Hepatocyte (in vitro differentiated cells): ENCODE measurements around the gene ZDHHC5. TPM values are rescaled to one million over a fixed set of nuclear protein-coding genes. Genes with fewer than 3 reads are reported as not detected.

ENCODE experiments used
- DNase-seq: peaks from one replicate; pipeline ENCODE4 v3.0.0-alpha.2; 2016; ENCODE audit warnings: low spot score
- H2AFZ ChIP-seq: fragments of 200-600 bp; sonication (generic); 2 replicates; pipeline ENCODE4 v1.6.0; 2016; ENCODE audit warnings: antibody characterized with exemption, mild to moderate bottlenecking
- H3K27ac ChIP-seq: fragments of 200-600 bp; sonication (generic); 2 replicates; pipeline ENCODE4 v1.5.1; 2016; ENCODE audit warnings: mild to moderate bottlenecking
- H3K27me3 ChIP-seq: fragments of 200-600 bp; sonication (generic); 2 replicates; pipeline ENCODE4 v1.6.1; 2016
- H3K36me3 ChIP-seq: fragments of 200-600 bp; sonication (generic); replicated peaks from 2 replicates; pipeline ENCODE4 v1.5.1; 2016; ENCODE audit warnings: low read depth; ENCODE audit not compliant: insufficient read depth
- H3K4me1 ChIP-seq: fragments of 200-600 bp; sonication (generic); 2 replicates; pipeline ENCODE4 v1.5.1; 2016; ENCODE audit warnings: mild to moderate bottlenecking, moderate library complexity; ENCODE audit not compliant: insufficient read depth
- H3K4me2 ChIP-seq: fragments of 200-600 bp; sonication (generic); 2 replicates; pipeline ENCODE4 v1.6.0; 2016
- H3K4me3 ChIP-seq: fragments of 200-600 bp; sonication (generic); 2 replicates; pipeline ENCODE4 v1.5.1; 2016; ENCODE audit warnings: mild to moderate bottlenecking
- H3K79me2 ChIP-seq: fragments of 200-600 bp; sonication (generic); 2 replicates; pipeline ENCODE4 v1.6.0; 2017; ENCODE audit warnings: mild to moderate bottlenecking
- H3K9me2 ChIP-seq: fragments of 200-600 bp; sonication (generic); replicated peaks from 2 replicates; pipeline ENCODE4 v1.6.0; 2017; ENCODE audit warnings: mild to moderate bottlenecking; ENCODE audit not compliant: insufficient read depth
- H3K9me3 ChIP-seq: fragments of 200-600 bp; sonication (generic); 2 replicates; pipeline ENCODE4 v1.5.1; 2016; ENCODE audit warnings: low read depth, mild to moderate bottlenecking
- H4K20me1 ChIP-seq: fragments of 200-600 bp; sonication (generic); 2 replicates; pipeline ENCODE4 v1.6.0; 2016; ENCODE audit warnings: mild to moderate bottlenecking; ENCODE audit not compliant: insufficient read depth, poor library complexity, severe bottlenecking
- CTCF ChIP-seq: fragments of 200-600 bp; sonication (generic); IDR thresholded peaks from 2 replicates; pipeline ENCODE4 v1.5.1; 2016; ENCODE audit warnings: antibody characterized with exemption, mild to moderate bottlenecking; ENCODE audit not compliant: poor library complexity
- EZH2 ChIP-seq: fragments of 200-600 bp; sonication (generic); IDR thresholded peaks from 2 replicates; pipeline ENCODE4 v1.6.1; 2016; ENCODE audit warnings: antibody characterized with exemption, mild to moderate bottlenecking, borderline replicate concordance
- EZH2phosphoT487 ChIP-seq: fragments of 200-600 bp; sonication (generic); IDR thresholded peaks from one replicate; pipeline ENCODE4 v1.6.1; 2018; ENCODE audit warnings: antibody characterized with exemption, mild to moderate bottlenecking, low read depth, moderate library complexity; ENCODE audit not compliant: unreplicated experiment, severe bottlenecking
- WGBS: methylation state at CpG from one replicate; pipeline ENCODE4 v1.1.6; 2016; ENCODE audit warnings: low lambda C conversion rate; ENCODE audit errors: missing lambda C conversion rate; 5-methylcytosine and 5-hydroxymethylcytosine counted together
- microRNA counts: library from miRNA; unstranded; fragments of <30 nt; microRNA quantifications from one replicate; lab custom pipeline; 2017
- microRNA-seq: library from miRNA; unstranded; fragments of <30 nt; microRNA quantifications from one replicate; pipeline ENCODE4, GENCODE V29; 2017
- polyA plus RNA-seq: library from polyadenylated mRNA; unstranded; fragments of >200 nt; fragmentation: Nextera tagmentation; extraction: Ambion mirVana; gene quantifications from 2 replicates; pipeline ENCODE4 v1.2.1, GENCODE V29; 2016
- small RNA-seq: library from RNA; depleted of rRNA; stranded (forward); fragments of <200 nt; gene quantifications from one replicate; pipeline ENCODE3, GENCODE V24; 2014
- total RNA-seq: library from RNA; depleted of rRNA; stranded (reverse); fragments of >200 nt; gene quantifications from 2 replicates; pipeline ENCODE4 v1.2.3, GENCODE V29; 2014

Gene ZDHHC5
- total and polyA plus RNA-seq, 2 experiments from 2014 or later = 41.3 to 42.3 TPM

- Histone ChIP-seq H4K20me1 (no peaks in the 10 kb centered on the region), H3K27me3 (no peaks in the 10 kb centered on the region), H3K27ac (no peak overlapping the region), H3K4me2 (no peak overlapping the region), H3K36me3 (peaks cover 4% of the 10 kb centered on the region), H3K9me2 (no peaks in the 10 kb centered on the region), H2AFZ (no peak overlapping the region), H3K79me2 (peaks cover 25% of the 10 kb centered on the region), H3K4me3 (no peak overlapping the region), H3K4me1 (no peaks in the 10 kb centered on the region), H3K9me3 (no peaks in the 10 kb centered on the region)
- DNase-seq = no peak
- WGBS = 93% methylated on average over 2 of the region's 2 CpGs
- TF ChIP-seq EZH2phosphoT487 (no peak), CTCF (no peak), EZH2 (no peak)
These were observed 76.4 kb downstream of the ZDHHC5 start for GRCh38 chr11:57744357-57744756.

GRCh38 chr11:57745206-57745605 is 77.3 kb downstream of the ZDHHC5 start:
- Histone ChIP-seq H3K4me3 (no peak overlapping the region), H3K4me2 (no peak overlapping the region), H3K9me3 (no peaks in the 10 kb centered on the region), H3K4me1 (no peaks in the 10 kb centered on the region), H2AFZ (no peak overlapping the region), H3K36me3 (peaks cover 4% of the 10 kb centered on the region), H3K9me2 (no peaks in the 10 kb centered on the region), H3K79me2 (peaks cover 25% of the 10 kb centered on the region), H3K27ac (no peak overlapping the region), H4K20me1 (no peaks in the 10 kb centered on the region), H3K27me3 (no peaks in the 10 kb centered on the region)
- no peak for TF ChIP-seq CTCF
- no peak for TF ChIP-seq EZH2
- TF ChIP-seq EZH2phosphoT487 = no peak
- WGBS = 84% methylated on average over 5 of the region's 5 CpGs
- DNase-seq = no peak

- Histone ChIP-seq H3K9me3 (no peaks in the 10 kb centered on the region), H3K36me3 (peaks cover 4% of the 10 kb centered on the region), H3K4me3 (no peak overlapping the region), H3K79me2 (peaks cover 23% of the 10 kb centered on the region), H3K9me2 (no peaks in the 10 kb centered on the region), H3K4me2 (no peak overlapping the region), H3K27me3 (no peaks in the 10 kb centered on the region), H3K27ac (no peak overlapping the region), H2AFZ (no peak overlapping the region), H3K4me1 (peaks cover 5% of the 10 kb centered on the region), H4K20me1 (no peaks in the 10 kb centered on the region)
- no peak for DNase-seq
- TF ChIP-seq EZH2phosphoT487 (no peak), CTCF (no peak), EZH2 (no peak)
- WGBS = 96% methylated on average over 1 of the region's 1 CpG
These were observed 79.0 kb downstream of the ZDHHC5 start for GRCh38 chr11:57746920-57747319.

MicroRNA genes within 50 kb of the gene (microRNA counts, 767-probe panel; counts per million panel counts)
- microRNA hsa-miR-130a-3p (lab: Ali Mortazavi, UCI) = 11,282 counts per million, percentile 91 among the panel's probes with 10 or more counts

Small RNA genes within 50 kb of the gene (microRNA-seq; reads per million reads assigned to microRNA genes)
- gene MIR130A = 37,177 reads per million, percentile 98 among the genes with 10 or more reads in this experiment

Small RNA genes within 50 kb of the gene (small RNA-seq; reads per million reads assigned to genes)
- gene MIR130A (924 reads per million, percentile 99 among the genes with 10 or more reads in this experiment), gene TMX2-CTNND1 (not detected)

Other genes starting within 250 kb of the ZDHHC5 start
- gene SLC43A3, start 241.0 kb upstream of the ZDHHC5 start, total RNA-seq = 10.5 and 19.3 TPM in 2 replicates
- gene SLC43A3, start 241.0 kb upstream of the ZDHHC5 start, polyA plus RNA-seq = 13.5 and 20.7 TPM in 2 replicates
- 1.4 and 2.4 TPM in 2 replicates for gene RTN4RL2, start 207.6 kb upstream of the ZDHHC5 start, total RNA-seq
- gene RTN4RL2, start 207.6 kb upstream of the ZDHHC5 start, polyA plus RNA-seq = 5.8 and 10.6 TPM in 2 replicates
- gene SLC43A1, start 152.4 kb upstream of the ZDHHC5 start, total RNA-seq = 40.4 and 42.2 TPM in 2 replicates
- gene SLC43A1, start 152.4 kb upstream of the ZDHHC5 start, polyA plus RNA-seq = 23.4 and 39.5 TPM in 2 replicates
- 23.3 and 31.2 TPM in 2 replicates for gene TIMM10, start 137.4 kb upstream of the ZDHHC5 start, total RNA-seq
- gene TIMM10, start 137.4 kb upstream of the ZDHHC5 start, polyA plus RNA-seq = 84.0 and 99.4 TPM in 2 replicates
- not detected in 2 replicates for gene SMTNL1, start 130.5 kb upstream of the ZDHHC5 start, total RNA-seq
- 0.19 TPM in 1 of 2 replicates, not detected in the other for gene SMTNL1, start 130.5 kb upstream of the ZDHHC5 start, polyA plus RNA-seq
- gene UBE2L6, start 100.4 kb upstream of the ZDHHC5 start, total RNA-seq = 40.6 and 45.7 TPM in 2 replicates
- 109 and 113 TPM in 2 replicates for gene UBE2L6, start 100.4 kb upstream of the ZDHHC5 start, polyA plus RNA-seq
- gene SERPING1, start 70.4 kb upstream of the ZDHHC5 start, total RNA-seq = 123 and 129 TPM in 2 replicates
- 445 and 476 TPM in 2 replicates for gene SERPING1, start 70.4 kb upstream of the ZDHHC5 start, polyA plus RNA-seq
- 0.90 and 2.8 TPM in 2 replicates for gene YPEL4, start 18.2 kb upstream of the ZDHHC5 start, total RNA-seq
- gene YPEL4, start 18.2 kb upstream of the ZDHHC5 start, polyA plus RNA-seq = 3.9 and 4.1 TPM in 2 replicates
- gene CLP1, start 10.4 kb upstream of the ZDHHC5 start, total RNA-seq = 13.4 and 15.4 TPM in 2 replicates
- gene CLP1, start 10.4 kb upstream of the ZDHHC5 start, polyA plus RNA-seq = 9.1 and 18.5 TPM in 2 replicates
- gene MED19, start 44.1 kb downstream of the ZDHHC5 start, total RNA-seq = 14.5 and 15.5 TPM in 2 replicates
- gene MED19, start 44.1 kb downstream of the ZDHHC5 start, polyA plus RNA-seq = 30.2 and 30.9 TPM in 2 replicates
- gene TMX2, start 44.5 kb downstream of the ZDHHC5 start, total RNA-seq = 81.4 and 104 TPM in 2 replicates
- gene TMX2, start 44.5 kb downstream of the ZDHHC5 start, polyA plus RNA-seq = 119 and 129 TPM in 2 replicates
- 127 and 135 TPM in 2 replicates for gene SELENOH, start 73.4 kb downstream of the ZDHHC5 start, total RNA-seq
- 205 and 229 TPM in 2 replicates for gene SELENOH, start 73.4 kb downstream of the ZDHHC5 start, polyA plus RNA-seq
- not detected in 2 replicates for gene BTBD18, start 83.7 kb downstream of the ZDHHC5 start, total RNA-seq
- gene BTBD18, start 83.7 kb downstream of the ZDHHC5 start, polyA plus RNA-seq = 0.24 and 0.39 TPM in 2 replicates
- 124 and 130 TPM in 2 replicates for gene CTNND1, start 93.7 kb downstream of the ZDHHC5 start, total RNA-seq
- 59.4 and 65.0 TPM in 2 replicates for gene CTNND1, start 93.7 kb downstream of the ZDHHC5 start, polyA plus RNA-seq